K562 (cell line): Measurements from ENCODE around the gene TFE3. TPM values are rescaled to one million over a fixed set of nuclear protein-coding genes. Genes with fewer than 3 reads are reported as not detected.
A peak's percentile ranks its signal among the peaks of the same experiment; 100 is the strongest.

Source experiments
- ARID3B ChIP-seq: fragments of 250-450 bp; sonication (Bioruptor Pico); IDR thresholded peaks from 2 replicates; pipeline ENCODE4 v1.4.0; 2020; ENCODE audit warnings: borderline replicate concordance
- CREB3 ChIP-seq: fragments of 450-650 bp; conservative IDR thresholded peaks from 2 replicates; pipeline ENCODE4 v1.6.1; 2016; ENCODE audit warnings: missing genetic modification characterization, low read depth, mild to moderate bottlenecking, missing compliant biosample characterization, moderate library complexity
- GMEB1 ChIP-seq: fragments of 250-450 bp; sonication (Bioruptor Pico); IDR thresholded peaks from 2 replicates; pipeline ENCODE4 v1.4.0; 2020; ENCODE audit warnings: mild to moderate bottlenecking
- GTF2B ChIP-seq: IDR thresholded peaks from 2 replicates; pipeline ENCODE4 v1.6.1; 2011; ENCODE audit not compliant: insufficient read length; ENCODE audit errors: extremely low read depth
- HDAC2 ChIP-seq: fragments of 450-650 bp; IDR thresholded peaks from 2 replicates; pipeline ENCODE4 v1.6.1; 2016; ENCODE audit warnings: mild to moderate bottlenecking
- HDAC8 ChIP-seq: fragments of 450-650 bp; IDR thresholded peaks from 2 replicates; pipeline ENCODE4 v1.6.1; 2016; ENCODE audit warnings: mild to moderate bottlenecking, missing genetic modification characterization, moderate library complexity, missing compliant biosample characterization
- KAT8 ChIP-seq: fragments of 450-650 bp; IDR thresholded peaks from 2 replicates; pipeline ENCODE4 v1.6.1; 2016; ENCODE audit warnings: low read depth, mild to moderate bottlenecking
- MCM5 ChIP-seq: fragments of 450-650 bp; IDR thresholded peaks from 2 replicates; pipeline ENCODE4 v1.6.1; 2016; ENCODE audit warnings: low read depth
- PCBP1 ChIP-seq: fragments of 200-400 bp; formaldehyde crosslinking; IDR thresholded peaks from 2 replicates; pipeline ENCODE4 v1.6.1; 2018; ENCODE audit warnings: mild to moderate bottlenecking, low read depth, low read length; ENCODE audit not compliant: poor library complexity, severe bottlenecking
- PPARD ChIP-seq: fragments of 250-450 bp; sonication (Bioruptor Pico); IDR thresholded peaks from 2 replicates; pipeline ENCODE4 v1.8.0; 2022; ENCODE audit warnings: inconsistent platforms, mild to moderate bottlenecking, moderate library complexity
- RFX5 ChIP-seq: IDR thresholded peaks from 2 replicates; pipeline ENCODE4 v1.6.1; 2011; ENCODE audit warnings: low read depth, mild to moderate bottlenecking, improper control_type of control experiment, low read length
- TCF3 ChIP-seq: sonication (generic); formaldehyde crosslinking; IDR thresholded peaks from 2 replicates; pipeline ENCODE4 v1.4.0; 2020; ENCODE audit warnings: mild to moderate bottlenecking, missing genetic modification reagents
- TCF7 ChIP-seq: sonication (generic); IDR thresholded peaks from 2 replicates; pipeline ENCODE4 v1.6.1; 2016; ENCODE audit warnings: antibody characterized with exemption, borderline replicate concordance
- ZBTB9 ChIP-seq: fragments of 450-650 bp; formaldehyde crosslinking; IDR thresholded peaks from 2 replicates; pipeline ENCODE4 v1.4.0; 2020; ENCODE audit warnings: mild to moderate bottlenecking, moderate library complexity
- ZNF609 ChIP-seq: sonication (generic); formaldehyde crosslinking; IDR thresholded peaks from 2 replicates; pipeline ENCODE4 v1.8.1; 2023; ENCODE audit warnings: missing genetic modification reagents, mild to moderate bottlenecking, borderline replicate concordance
- polyA plus RNA-seq, 8 experiments: library from polyadenylated mRNA; depleted of rRNA in 4 of 8; stranded (reverse) in 5 of 8; unstranded in 3 of 8; fragments of >200 nt; fragmentation: Nextera tagmentation in 2 of 8; fragmentation: Illumina TruSeq in 1 of 8; extraction: Ambion mirVana in 2 of 8; extraction: Trizol in 1 of 8; gene quantifications; 2 replicates each; pipeline versions ENCODE4 v1.2.1 to v1.2.3, GENCODE V29; 2011 to 2014; ENCODE audit warnings: inconsistent platforms in 1 of 8, missing spikeins in 1 of 8
- total RNA-seq, 7 experiments: library from RNA; depleted of rRNA in 6 of 7; stranded (reverse); fragments of >200 nt in 6 of 7; fragmentation: Illumina TruSeq in 2 of 7; extraction: Trizol in 2 of 7; gene quantifications; 2 replicates each; pipeline versions ENCODE4 v1.2.1 to v1.2.3, GENCODE V29; 2011 to 2021; ENCODE audit warnings: low replicate concordance in 1 of 7

Gene TFE3
- total and polyA plus RNA-seq, 9 of the 15 experiments (the other 6 are each of a cell fraction or from before 2014, with no cell fraction given): 1.9 to 20.3 (median 11.9) TPM

- TF ChIP-seq ZNF609 (CRISPR knock-in tag) (no peak), MCM5 (no peak), RFX5 (no peak), KAT8 (no peak), GMEB1 (CRISPR knock-in tag) (no peak), TCF7 (no peak), ZBTB9 (CRISPR knock-in tag) (no peak), ARID3B (CRISPR knock-in tag) (no peak), HDAC8 (tag) (no peak), HDAC2 (no peak; the same call in 1 of the 2 replicates), CREB3 (tag) (no peak), PPARD (CRISPR knock-in tag) (no peak), PCBP1 (peak; percentile 92), TCF3 (CRISPR knock-in tag) (0 out of 2 replicates have a peak, but pooled peaks have one; percentile 18), GTF2B (no peak)
Measured at GRCh38 chrX:49043220-49043986, at the start of gene TFE3 (continued).
